ENCODE measurements around the gene ERN1.
"Not testable (repeated sequence)": the region's sequence is repeated elsewhere in the genome, so short reads cannot be mapped to it uniquely, and the experiment has no call there.

ERN1 gene

GRCh38 chr17:64129765-64130558 lies at the start of gene ERN1:
TSS of gene ERN1 (minus strand) at chr17:64130144. CDS start at chr17:64130029, 115 bp downstream.
- in situ Hi-C loops (cut with HindIII; ENCODE audit: low sequenced_read_pairs): loop anchor here (5.0 kb wide), 2 partner anchors 48 to 83 kb away; no protein-coding TSS in a partner anchor

- in situ Hi-C loops (cut with HindIII; ENCODE audit: low sequenced_read_pairs): not testable (repeated sequence)
Measured at GRCh38 chr17:64179024-64179423, 49.1 kb upstream of the ERN1 start.

GRCh38 chr17:64178011-64178825 lies 48.3 kb upstream of the ERN1 start:
- in situ Hi-C loops (cut with HindIII; ENCODE audit: low sequenced_read_pairs): no loop called here

- in situ Hi-C loops (cut with HindIII; ENCODE audit: low sequenced_read_pairs): no loop called here
Measured at GRCh38 chr17:64177311-64178010, 47.5 kb upstream of the ERN1 start.

- in situ Hi-C loops (cut with HindIII; ENCODE audit: low sequenced_read_pairs): no loop called here
Measured at GRCh38 chr17:64176556-64176955, 46.6 kb upstream of the ERN1 start.

GRCh38 chr17:64174686-64175456 lies 44.9 kb upstream of the ERN1 start:
- in situ Hi-C loops (cut with HindIII; ENCODE audit: low sequenced_read_pairs): no loop called here

- in situ Hi-C loops (cut with HindIII; ENCODE audit: low sequenced_read_pairs): no loop called here
Measured at GRCh38 chr17:64173646-64174045, 43.7 kb upstream of the ERN1 start.

- in situ Hi-C loops (cut with HindIII; ENCODE audit: low sequenced_read_pairs): no loop called here
Measured at GRCh38 chr17:64172510-64172909, 42.6 kb upstream of the ERN1 start.

- in situ Hi-C loops (cut with HindIII; ENCODE audit: low sequenced_read_pairs): no loop called here
Measured at GRCh38 chr17:64171041-64171440, 41.1 kb upstream of the ERN1 start.

GRCh38 chr17:64170286-64170685 lies 40.3 kb upstream of the ERN1 start:
- in situ Hi-C loops (cut with HindIII; ENCODE audit: low sequenced_read_pairs): no loop called here

- in situ Hi-C loops (cut with HindIII; ENCODE audit: low sequenced_read_pairs): not testable (repeated sequence)
Measured at GRCh38 chr17:64167666-64168065, 37.7 kb upstream of the ERN1 start.

- in situ Hi-C loops (cut with HindIII; ENCODE audit: low sequenced_read_pairs): no loop called here
Measured at GRCh38 chr17:64166876-64167275, 36.9 kb upstream of the ERN1 start.

- in situ Hi-C loops (cut with HindIII; ENCODE audit: low sequenced_read_pairs): no loop called here
Measured at GRCh38 chr17:64165347-64165746, 35.4 kb upstream of the ERN1 start.

- in situ Hi-C loops (cut with HindIII; ENCODE audit: low sequenced_read_pairs): no loop called here
Measured at GRCh38 chr17:64164596-64165285, 34.8 kb upstream of the ERN1 start.

GRCh38 chr17:64163468-64163867 lies 33.5 kb upstream of the ERN1 start:
- in situ Hi-C loops (cut with HindIII; ENCODE audit: low sequenced_read_pairs): no loop called here

GRCh38 chr17:64162554-64162953 lies 32.6 kb upstream of the ERN1 start:
- in situ Hi-C loops (cut with HindIII; ENCODE audit: low sequenced_read_pairs): no loop called here

GRCh38 chr17:64161380-64162176 lies 31.6 kb upstream of the ERN1 start:
- in situ Hi-C loops (cut with HindIII; ENCODE audit: low sequenced_read_pairs): no loop called here

GRCh38 chr17:64160378-64160777 lies 30.4 kb upstream of the ERN1 start:
- in situ Hi-C loops (cut with HindIII; ENCODE audit: low sequenced_read_pairs): no loop called here

All from DLD1 (cell line).